Ectodermal cell (in vitro differentiated cells): ENCODE results near the gene XXYLT1.

Source experiments
- H3K27ac ChIP-seq: 2 replicates; pipeline ENCODE4 v1.7.0; 2013; ENCODE audit warnings: mild to moderate bottlenecking, low read depth, low read length; ENCODE audit not compliant: insufficient read depth, poor library complexity, severe bottlenecking
- H3K27me3 ChIP-seq: 2 replicates; pipeline ENCODE4 v1.7.0; 2013; ENCODE audit warnings: mild to moderate bottlenecking, low read length; ENCODE audit not compliant: insufficient read depth, control insufficient read depth, poor library complexity, severe bottlenecking
- H3K36me3 ChIP-seq: one replicate; pipeline ENCODE4 v1.7.0; 2013; ENCODE audit warnings: low read length; ENCODE audit not compliant: control insufficient read depth, insufficient read depth
- H3K4me1 ChIP-seq: one replicate; pipeline ENCODE4 v1.7.0; 2013; ENCODE audit warnings: low read length; ENCODE audit not compliant: control insufficient read depth, insufficient read depth
- H3K4me3 ChIP-seq: 2 replicates; pipeline ENCODE4 v1.7.0; 2013; ENCODE audit warnings: low read depth, low read length, control low read depth; ENCODE audit not compliant: insufficient read depth
- H3K9me3 ChIP-seq: 2 replicates; pipeline ENCODE4 v1.7.0; 2013; ENCODE audit warnings: mild to moderate bottlenecking, low read length, moderate library complexity; ENCODE audit not compliant: control insufficient read depth
- WGBS, 2 experiments: methylation state at CpG; one replicate each; pipeline ENCODE4 v1.1.7; 2013; ENCODE audit warnings: missing lambda C conversion rate in 2 of 2; 5-methylcytosine and 5-hydroxymethylcytosine counted together

XXYLT1 gene

DNA sequence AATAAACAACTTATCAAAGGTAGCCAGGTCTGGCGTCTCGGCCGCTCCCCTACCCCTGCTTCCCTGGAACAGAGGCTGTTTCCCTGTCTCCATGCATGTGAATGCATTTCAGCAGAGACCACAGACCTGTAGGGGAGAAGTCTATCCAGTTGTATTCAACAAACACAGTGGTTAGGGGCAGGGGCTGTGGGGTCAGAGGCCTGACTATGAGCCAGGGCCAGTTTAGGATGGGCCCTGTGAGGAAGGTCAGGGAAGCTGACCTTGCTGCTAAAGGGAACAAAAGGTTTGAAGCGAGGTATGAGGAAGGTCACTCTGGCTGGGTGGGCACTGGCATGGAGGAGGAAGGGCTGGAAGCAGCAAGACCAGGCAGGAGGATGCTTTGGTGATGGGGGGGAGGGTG, 184.6 kb downstream of the XXYLT1 start:
- H3K27ac ChIP-seq, result no peak overlapping the region
- H3K36me3 ChIP-seq, result no peaks in the 10 kb centered on the region

DNA sequence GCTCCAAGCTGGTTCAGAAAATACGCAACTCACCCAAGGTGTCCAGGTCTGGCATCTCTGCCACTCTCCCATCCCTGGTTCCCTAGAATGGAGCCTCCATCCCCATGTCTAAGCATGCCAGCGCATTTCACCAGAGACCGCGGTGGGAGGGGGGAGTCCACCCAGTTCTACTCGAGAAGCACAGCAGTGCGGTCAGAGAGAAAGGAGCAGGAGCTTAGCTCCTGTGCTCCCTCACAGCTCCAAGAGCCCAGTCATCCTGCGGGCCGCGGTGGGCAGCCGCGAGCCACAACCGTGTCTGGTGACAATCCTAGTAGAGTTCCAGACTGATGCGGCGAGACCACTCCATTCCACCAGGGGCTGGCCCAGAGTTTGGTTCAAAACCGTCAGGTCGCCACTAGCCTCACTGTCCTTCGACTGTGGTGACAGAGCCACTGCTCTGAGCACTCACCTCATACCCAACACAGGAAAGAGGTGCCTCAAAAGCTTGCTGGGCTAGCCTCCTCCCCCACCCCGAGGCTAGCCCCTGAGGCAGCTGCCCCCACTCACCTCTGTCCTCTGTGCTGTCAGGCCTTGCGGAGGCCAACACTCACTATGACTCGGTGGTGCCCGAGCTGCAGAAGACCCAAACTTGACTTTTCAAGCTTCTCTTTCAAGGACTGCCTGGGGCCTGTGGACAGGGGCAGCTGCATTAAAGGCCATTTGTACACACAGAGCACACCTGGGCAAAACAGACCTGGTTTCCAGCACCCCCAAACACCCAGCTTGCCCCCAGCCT, 185.4 kb downstream of the XXYLT1 start:
- no peak overlapping the region for H3K4me3 ChIP-seq
- peaks cover 18% of the 10 kb centered on the region for H3K4me1 ChIP-seq
- no peak overlapping the region for H3K27ac ChIP-seq
- H3K9me3 ChIP-seq, result no peaks in the 10 kb centered on the region
- 95% methylated on average over 21 of the region's 21 CpGs for WGBS, 2 experiments
- no peaks in the 10 kb centered on the region for H3K27me3 ChIP-seq
- no peaks in the 10 kb centered on the region for H3K36me3 ChIP-seq

More for the DNA sequence above, 184.6 kb downstream of the XXYLT1 start:
- 88 to 92% methylated on average over 4 of the region's 4 CpGs for WGBS, 2 experiments
- Histone ChIP-seq H3K27me3 (no peaks in the 10 kb centered on the region), H3K4me1 (peaks cover 15% of the 10 kb centered on the region), H3K9me3 (no peaks in the 10 kb centered on the region), H3K4me3 (no peak overlapping the region)

DNA sequence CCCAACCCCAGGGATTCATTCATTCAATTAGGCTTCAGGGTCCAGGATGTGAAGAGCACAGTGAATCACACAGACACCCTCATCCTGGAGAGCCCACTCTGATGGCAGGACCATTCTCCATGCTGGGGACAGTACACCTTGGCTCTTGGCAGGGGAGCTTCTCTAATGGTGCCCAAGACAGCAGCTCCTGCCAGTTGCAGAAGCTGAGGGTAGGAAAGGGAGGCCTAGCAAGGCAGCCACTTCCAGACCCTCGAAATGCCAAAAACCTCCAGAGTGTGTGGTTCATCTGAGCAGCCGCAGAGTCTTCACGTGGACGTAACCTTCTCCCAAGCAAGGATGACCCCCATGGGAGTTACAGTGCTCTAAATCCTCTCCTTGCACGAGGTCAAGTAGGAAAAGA, 186.2 kb downstream of the XXYLT1 start:
- 93 to 96% methylated on average over 5 of the region's 5 CpGs for WGBS, 2 experiments

DNA sequence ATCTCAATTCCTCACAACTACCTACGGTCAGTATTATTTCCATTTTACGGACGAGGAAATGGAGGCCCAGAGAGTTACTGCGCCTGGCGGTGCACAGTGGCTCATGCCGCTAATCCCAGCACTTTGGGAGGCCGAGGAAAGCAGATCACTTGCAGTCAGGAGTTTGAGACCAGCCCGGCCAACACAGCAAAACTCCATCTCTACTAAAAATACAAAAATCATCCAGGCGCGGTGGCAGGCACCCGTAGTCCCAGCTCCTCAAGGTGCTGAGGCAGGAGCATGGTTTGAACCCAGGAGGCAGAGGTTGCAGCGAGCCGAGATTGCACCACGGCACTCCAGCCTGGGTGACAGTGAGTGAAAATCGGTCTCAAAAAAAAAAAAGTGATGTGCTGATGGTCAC, 187.3 kb downstream of the XXYLT1 start:
- 91 to 92% methylated on average over 15 of the region's 15 CpGs for WGBS, 2 experiments
- no peak overlapping the region for H3K4me3 ChIP-seq
- H3K4me1 ChIP-seq, result peaks cover 30% of the 10 kb centered on the region
- H3K27ac ChIP-seq, result no peak overlapping the region
- no peaks in the 10 kb centered on the region for H3K36me3 ChIP-seq
- H3K9me3 ChIP-seq, result no peaks in the 10 kb centered on the region
- no peaks in the 10 kb centered on the region for H3K27me3 ChIP-seq

More for the DNA sequence above, 186.2 kb downstream of the XXYLT1 start:
- H3K4me1 ChIP-seq, result peaks cover 25% of the 10 kb centered on the region
- no peak overlapping the region for H3K27ac ChIP-seq
- no peaks in the 10 kb centered on the region for H3K27me3 ChIP-seq
- no peaks in the 10 kb centered on the region for H3K36me3 ChIP-seq
- no peak overlapping the region for H3K4me3 ChIP-seq
- H3K9me3 ChIP-seq, result no peaks in the 10 kb centered on the region

DNA sequence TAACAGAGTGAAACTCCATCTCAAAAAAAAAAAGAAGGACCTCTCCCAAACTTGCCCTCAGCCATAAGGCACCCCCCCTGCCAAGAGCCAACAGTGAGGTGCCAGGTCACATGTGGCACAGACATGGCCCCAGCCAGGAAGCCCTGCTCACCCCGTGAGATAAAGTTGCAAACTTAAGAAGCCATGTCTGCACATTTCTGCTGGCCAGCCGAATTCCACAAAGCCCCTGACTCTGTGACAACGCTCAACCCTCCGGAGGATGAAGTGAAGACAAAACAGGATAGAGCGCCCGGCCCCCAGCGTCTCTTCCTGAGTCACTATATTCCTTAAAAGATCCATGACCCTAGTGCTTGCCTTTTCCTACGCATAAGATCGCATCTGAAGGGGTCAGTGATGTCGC, 188.1 kb downstream of the XXYLT1 start:
- Histone ChIP-seq H3K9me3 (no peaks in the 10 kb centered on the region), H3K27ac (no peak overlapping the region), H3K4me3 (no peak overlapping the region), H3K36me3 (no peaks in the 10 kb centered on the region), H3K4me1 (peaks cover 32% of the 10 kb centered on the region), H3K27me3 (no peaks in the 10 kb centered on the region)
- 92% methylated on average over 10 of the region's 10 CpGs for WGBS, 2 experiments

DNA sequence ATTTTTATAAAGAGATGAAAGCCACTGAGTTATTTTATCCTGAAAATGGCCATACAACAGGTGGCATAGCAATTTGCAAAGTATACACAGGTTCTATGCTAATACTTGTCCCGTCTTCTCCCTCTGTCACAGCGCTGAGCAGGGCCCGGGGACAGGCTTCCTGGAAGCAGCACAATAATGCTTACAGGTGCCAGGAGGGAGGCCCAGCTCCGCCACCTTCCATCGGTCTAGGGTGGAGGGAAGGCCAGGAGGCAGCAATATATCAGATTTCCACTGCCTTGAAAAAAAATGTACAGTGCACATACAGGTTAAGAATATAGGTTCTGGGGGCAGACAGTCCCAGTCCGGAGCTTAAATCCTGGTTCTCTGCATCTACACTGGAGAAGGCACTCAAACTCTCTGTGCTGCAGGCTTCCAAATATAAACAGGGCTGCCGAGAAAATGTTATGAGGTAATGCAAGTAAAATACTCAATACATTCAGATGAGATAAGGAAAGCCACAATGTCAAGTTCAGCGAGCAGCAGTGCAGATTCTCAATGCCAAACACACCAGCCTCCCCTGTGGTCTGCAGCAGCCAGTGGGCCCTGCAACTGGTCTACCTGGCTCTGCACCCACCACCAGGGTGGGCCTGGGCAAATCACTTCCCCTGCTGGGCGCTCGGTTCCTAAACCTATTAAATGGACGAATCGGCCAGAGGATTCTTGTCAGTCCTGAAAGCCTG, 189.6 kb downstream of the XXYLT1 start:
- Histone ChIP-seq H3K36me3 (no peaks in the 10 kb centered on the region), H3K27me3 (no peaks in the 10 kb centered on the region), H3K9me3 (no peaks in the 10 kb centered on the region), H3K4me1 (peaks cover 29% of the 10 kb centered on the region), H3K4me3 (no peak overlapping the region), H3K27ac (no peak overlapping the region)
- WGBS, 2 experiments, result 92% methylated on average over 12 of the region's 12 CpGs

DNA sequence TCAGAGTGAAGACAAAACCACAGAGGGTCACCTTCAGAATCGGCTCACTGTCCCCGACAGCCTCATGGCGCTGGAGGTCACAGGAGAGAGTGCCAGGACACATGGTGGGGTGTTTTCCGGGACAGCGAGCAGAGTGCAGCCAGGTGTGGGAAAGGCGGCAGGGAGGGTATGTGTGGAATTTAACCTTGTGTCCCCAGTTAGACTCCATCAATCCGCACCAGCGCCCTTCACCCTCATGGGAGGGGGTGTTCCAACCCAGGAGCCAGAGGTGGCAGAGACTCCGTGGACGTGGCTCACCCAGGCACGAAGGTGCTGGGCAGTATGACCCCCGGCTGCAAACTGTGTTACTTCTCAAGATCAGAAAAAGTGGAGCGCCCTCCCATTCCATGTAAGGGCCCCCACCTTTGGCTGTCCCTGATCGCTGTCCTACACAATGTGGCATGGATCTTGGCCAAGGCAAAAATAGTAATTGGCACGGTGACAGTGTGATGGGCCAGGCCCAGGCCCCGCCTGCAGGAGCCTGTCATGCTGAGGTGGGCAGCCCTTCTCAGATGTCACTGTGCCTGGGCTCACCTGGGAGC, 190.3 kb downstream of the XXYLT1 start:
- Histone ChIP-seq H3K4me1 (peaks cover 29% of the 10 kb centered on the region), H3K4me3 (no peak overlapping the region)
- 88 to 90% methylated on average over 16 of the region's 16 CpGs for WGBS, 2 experiments

DNA sequence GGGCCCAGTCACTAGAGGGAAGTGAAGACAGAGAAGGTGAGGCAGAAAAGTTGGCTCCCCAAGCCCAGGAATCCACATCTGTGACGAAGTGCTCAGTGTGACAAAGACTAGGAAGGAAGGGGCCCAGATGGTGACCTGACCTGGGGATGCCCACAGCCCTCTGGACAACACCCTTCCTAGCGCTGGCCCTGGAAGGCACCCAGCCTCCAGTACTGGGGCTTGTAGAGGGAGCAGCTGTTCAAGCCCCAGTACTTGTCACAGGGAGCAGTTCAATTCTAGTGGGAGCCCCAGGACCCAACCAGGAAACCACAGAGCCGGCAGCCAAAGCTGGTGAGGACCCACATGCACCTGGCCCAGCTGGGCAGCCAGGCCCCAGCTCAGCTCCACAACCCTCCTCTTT, 190.8 kb downstream of the XXYLT1 start:
- H3K36me3 ChIP-seq, result no peaks in the 10 kb centered on the region
- no peaks in the 10 kb centered on the region for H3K27me3 ChIP-seq
- H3K4me1 ChIP-seq, result peaks cover 29% of the 10 kb centered on the region
- H3K4me3 ChIP-seq, result no peak overlapping the region
- H3K27ac ChIP-seq, result no peak overlapping the region
- no peaks in the 10 kb centered on the region for H3K9me3 ChIP-seq
- 84 to 91% methylated on average over 3 of the region's 3 CpGs for WGBS, 2 experiments

More for the DNA sequence above, 190.3 kb downstream of the XXYLT1 start:
- Histone ChIP-seq H3K27ac (no peak overlapping the region), H3K36me3 (no peaks in the 10 kb centered on the region), H3K9me3 (no peaks in the 10 kb centered on the region), H3K27me3 (no peaks in the 10 kb centered on the region)

DNA sequence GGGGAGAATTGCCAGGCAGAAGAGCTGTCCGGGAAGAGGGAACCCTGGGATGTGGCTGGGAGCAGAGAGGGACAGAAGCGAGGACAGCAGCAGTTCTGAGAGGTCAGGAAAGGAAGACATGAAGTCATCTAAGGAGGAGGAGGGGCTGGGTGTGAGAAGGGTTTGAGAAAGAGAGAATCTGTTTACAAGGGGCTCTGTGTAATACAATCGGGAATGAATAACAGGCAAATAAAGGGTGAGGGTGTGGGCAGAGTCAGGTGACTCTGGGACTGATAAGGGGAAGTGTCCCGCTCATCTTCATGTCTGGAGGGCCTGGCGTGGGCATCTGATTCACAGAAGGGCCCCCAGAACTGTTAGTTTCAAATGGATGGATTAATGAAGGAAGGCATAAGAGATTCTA, 191.3 kb downstream of the XXYLT1 start:
- Histone ChIP-seq H3K4me3 (no peak overlapping the region), H3K27ac (no peak overlapping the region), H3K9me3 (no peaks in the 10 kb centered on the region), H3K4me1 (peaks cover 29% of the 10 kb centered on the region), H3K27me3 (no peaks in the 10 kb centered on the region), H3K36me3 (no peaks in the 10 kb centered on the region)
- 78 to 83% methylated on average over 5 of the region's 5 CpGs for WGBS, 2 experiments

DNA sequence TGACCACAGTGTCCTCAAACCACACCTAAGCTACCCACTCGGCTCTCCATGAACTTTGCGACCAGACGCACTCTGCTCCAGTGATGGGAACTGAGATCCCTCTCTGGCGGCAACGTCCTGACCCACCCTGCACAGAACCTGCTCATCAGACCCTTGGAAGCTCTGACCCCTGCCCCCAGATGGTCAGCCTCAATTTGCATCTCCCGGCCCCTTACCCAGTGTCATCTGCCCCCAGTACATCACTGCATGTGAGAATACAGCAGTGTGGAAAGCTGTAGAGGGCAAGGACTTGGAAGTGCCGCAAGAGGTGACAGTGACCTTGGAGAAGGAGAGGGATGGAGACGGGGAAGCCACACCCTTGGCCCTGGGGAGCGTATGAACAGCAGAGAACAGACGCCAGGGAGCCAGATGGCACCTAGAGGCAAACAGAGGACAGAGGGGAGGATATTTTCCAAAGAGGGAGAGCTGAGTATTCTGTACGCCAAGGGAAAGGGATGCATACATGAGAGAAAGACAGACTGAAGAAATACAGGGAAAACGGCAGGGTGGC, 192.0 kb downstream of the XXYLT1 start:
- Histone ChIP-seq H3K27ac (no peak overlapping the region), H3K9me3 (no peaks in the 10 kb centered on the region), H3K4me3 (no peak overlapping the region), H3K36me3 (no peaks in the 10 kb centered on the region), H3K27me3 (no peaks in the 10 kb centered on the region), H3K4me1 (peaks cover 29% of the 10 kb centered on the region)
- 92% methylated on average over 12 of the region's 12 CpGs for WGBS, 2 experiments
